ENCODE data around the gene ROBO4. TPM values are rescaled to one million over a fixed set of nuclear protein-coding genes. Genes with fewer than 3 reads are reported as not detected.

ROBO4 gene
- total and polyA plus RNA-seq, 7 donors, result 5.4 to 17.5 (median 14.9) TPM

DNA sequence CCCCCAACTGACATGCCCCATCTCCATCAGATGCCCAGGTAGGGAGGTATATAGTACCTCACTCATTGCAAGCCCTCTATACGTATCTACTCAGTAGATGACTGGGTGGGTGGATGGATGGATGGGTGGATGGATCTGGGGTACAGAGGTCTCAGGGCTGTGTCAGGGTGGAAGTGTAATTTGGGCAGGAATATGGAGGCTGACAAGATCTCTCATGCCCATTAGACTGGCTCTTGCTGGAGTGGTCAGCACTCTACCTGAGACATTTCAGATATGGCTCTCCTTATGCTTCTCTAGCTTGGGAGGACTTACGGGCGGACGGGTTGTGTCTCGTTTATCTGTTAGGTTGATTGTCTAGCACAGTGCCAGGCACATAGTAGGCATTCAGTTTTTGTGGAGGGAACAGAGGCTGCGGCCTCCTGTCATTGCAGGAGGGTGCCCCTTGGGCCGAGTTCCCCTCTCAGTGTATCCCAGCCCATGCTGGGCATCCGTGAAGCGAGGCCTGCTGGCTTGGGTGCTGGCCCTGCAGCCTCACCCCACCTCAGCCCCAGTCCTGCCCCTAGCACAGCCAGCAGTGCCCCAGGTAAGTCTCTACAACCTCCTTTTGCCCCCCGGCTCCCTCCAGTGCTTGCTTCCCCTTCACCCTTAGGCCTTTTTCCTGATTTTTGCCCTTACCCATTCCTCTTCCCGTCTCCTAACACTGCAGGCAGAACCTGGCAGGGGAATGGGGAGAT is 18.7 kb downstream of the ROBO4 start:
- Histone ChIP-seq H3K36me3 (ENCODE audit: insufficient read depth in 1 of 2, low read depth in 1 of 2) (no peaks in the 10 kb centered on the region), H3K4me1 (no peaks in the 10 kb centered on the region), H3K4me3 (no peak overlapping the region), H3K27ac (no peak overlapping the region), H3K9me3 (no peaks in the 10 kb centered on the region), H3K27me3 (ENCODE audit: insufficient read depth in 3 of 3, low read length in 2 of 3) (peaks cover 0 to 5% (median 2%) of the 10 kb centered on the region in 3 donors)
- intact Hi-C loops (cut with DNase I), result no loop called here
- no peak for DNase-seq
- no peak for ATAC-seq
- WGBS, 3 donors, result 87 to 92% (median 88%) methylated on average over 11 of the region's 11 CpGs
- TF ChIP-seq, protein P1, sequence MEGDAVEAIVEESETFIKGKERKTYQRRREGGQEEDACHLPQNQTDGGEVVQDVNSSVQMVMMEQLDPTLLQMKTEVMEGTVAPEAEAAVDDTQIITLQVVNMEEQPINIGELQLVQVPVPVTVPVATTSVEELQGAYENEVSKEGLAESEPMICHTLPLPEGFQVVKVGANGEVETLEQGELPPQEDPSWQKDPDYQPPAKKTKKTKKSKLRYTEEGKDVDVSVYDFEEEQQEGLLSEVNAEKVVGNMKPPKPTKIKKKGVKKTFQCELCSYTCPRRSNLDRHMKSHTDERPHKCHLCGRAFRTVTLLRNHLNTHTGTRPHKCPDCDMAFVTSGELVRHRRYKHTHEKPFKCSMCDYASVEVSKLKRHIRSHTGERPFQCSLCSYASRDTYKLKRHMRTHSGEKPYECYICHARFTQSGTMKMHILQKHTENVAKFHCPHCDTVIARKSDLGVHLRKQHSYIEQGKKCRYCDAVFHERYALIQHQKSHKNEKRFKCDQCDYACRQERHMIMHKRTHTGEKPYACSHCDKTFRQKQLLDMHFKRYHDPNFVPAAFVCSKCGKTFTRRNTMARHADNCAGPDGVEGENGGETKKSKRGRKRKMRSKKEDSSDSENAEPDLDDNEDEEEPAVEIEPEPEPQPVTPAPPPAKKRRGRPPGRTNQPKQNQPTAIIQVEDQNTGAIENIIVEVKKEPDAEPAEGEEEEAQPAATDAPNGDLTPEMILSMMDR (IDR thresholded peaks at IDR 0.05), result no peak

DNA sequence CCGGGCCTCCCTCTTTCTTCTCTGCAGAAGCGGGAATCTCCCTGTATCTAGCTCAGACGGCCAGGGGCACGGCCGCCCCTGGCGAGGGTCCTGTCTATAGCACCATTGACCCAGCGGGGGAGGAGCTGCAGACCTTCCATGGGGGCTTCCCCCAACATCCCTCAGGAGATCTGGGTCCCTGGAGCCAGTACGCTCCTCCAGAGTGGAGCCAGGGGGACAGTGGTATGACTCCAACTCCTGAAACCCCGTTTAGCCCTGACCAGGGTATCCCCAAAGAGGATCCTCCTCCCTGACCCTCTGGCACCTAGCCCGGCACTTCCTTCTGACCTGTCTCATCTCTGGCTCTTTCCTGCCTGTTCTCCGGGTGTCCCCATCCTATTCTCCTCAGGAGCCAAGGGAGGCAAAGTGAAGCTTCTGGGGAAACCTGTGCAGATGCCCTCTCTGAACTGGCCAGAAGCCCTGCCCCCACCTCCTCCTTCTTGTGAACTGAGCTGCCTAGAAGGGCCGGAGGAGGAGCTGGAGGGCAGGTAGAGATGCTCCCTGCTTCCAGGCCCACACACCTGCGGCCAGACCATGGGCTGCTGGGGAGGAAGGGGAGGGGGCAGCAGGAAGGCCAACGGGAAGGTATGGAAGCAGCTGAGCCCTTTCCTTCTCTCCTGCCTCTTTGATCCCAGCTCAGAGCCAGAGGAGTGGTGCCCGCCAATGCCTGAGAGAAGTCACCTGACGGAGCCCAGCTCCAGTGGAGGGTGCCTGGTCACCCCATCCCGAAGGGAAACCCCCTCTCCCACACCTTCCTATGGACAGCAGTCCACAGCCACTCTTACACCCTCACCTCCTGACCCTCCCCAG is 19.5 kb downstream of the ROBO4 start:
- H3K27ac ChIP-seq, result no peak overlapping the region
- peaks cover 0 to 12% (median 4%) of the 10 kb centered on the region in 3 donors for H3K27me3 ChIP-seq (ENCODE audit: insufficient read depth in 3 of 3, low read length in 2 of 3)
- no peaks in the 10 kb centered on the region for H3K9me3 ChIP-seq
- H3K4me3 ChIP-seq, result no peak overlapping the region
- ATAC-seq, result no peak
- intact Hi-C loops (cut with DNase I), result no loop called here
- no peaks in the 10 kb centered on the region for H3K4me1 ChIP-seq
- no peak for DNase-seq
- no peaks in the 10 kb centered on the region for H3K36me3 ChIP-seq (ENCODE audit: insufficient read depth in 1 of 2, low read depth in 1 of 2)
- 60 to 67% (median 66%) methylated on average over 15 to 17 of the region's 17 CpGs for WGBS, 3 donors
- TF ChIP-seq, protein P1 (IDR thresholded peaks at IDR 0.05), result no peak

DNA sequence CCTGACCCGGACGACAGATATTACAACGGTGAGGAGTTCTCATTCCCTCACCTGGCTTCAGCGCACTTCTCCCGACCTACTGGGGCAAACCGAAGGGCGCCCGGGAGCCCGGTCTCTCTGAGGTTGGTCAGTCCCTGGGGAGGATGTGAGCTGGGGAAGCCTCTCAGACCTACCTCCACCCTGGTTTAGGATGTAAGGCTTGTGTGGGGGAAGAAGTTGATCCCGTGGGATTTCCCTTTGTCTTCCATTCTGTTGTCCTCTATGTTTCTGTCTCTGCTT is 20.1 kb downstream of the ROBO4 start:
- H3K36me3 ChIP-seq (ENCODE audit: insufficient read depth in 1 of 2, low read depth in 1 of 2), result no peaks in the 10 kb centered on the region
- no peak for DNase-seq
- H3K9me3 ChIP-seq, result no peaks in the 10 kb centered on the region
- ATAC-seq, result no peak
- WGBS, 3 donors, result 44 to 48% (median 45%) methylated on average over 10 of the region's 10 CpGs
- H3K4me1 ChIP-seq, result no peaks in the 10 kb centered on the region
- H3K27ac ChIP-seq, result no peak overlapping the region
- TF ChIP-seq, protein P1 (IDR thresholded peaks at IDR 0.05), result no peak
- intact Hi-C loops (cut with DNase I), result no loop called here
- H3K4me3 ChIP-seq, result peak overlapping the region; percentile 72
- peaks cover 0 to 17% (median 4%) of the 10 kb centered on the region in 3 donors for H3K27me3 ChIP-seq (ENCODE audit: insufficient read depth in 3 of 3, low read length in 2 of 3)

DNA sequence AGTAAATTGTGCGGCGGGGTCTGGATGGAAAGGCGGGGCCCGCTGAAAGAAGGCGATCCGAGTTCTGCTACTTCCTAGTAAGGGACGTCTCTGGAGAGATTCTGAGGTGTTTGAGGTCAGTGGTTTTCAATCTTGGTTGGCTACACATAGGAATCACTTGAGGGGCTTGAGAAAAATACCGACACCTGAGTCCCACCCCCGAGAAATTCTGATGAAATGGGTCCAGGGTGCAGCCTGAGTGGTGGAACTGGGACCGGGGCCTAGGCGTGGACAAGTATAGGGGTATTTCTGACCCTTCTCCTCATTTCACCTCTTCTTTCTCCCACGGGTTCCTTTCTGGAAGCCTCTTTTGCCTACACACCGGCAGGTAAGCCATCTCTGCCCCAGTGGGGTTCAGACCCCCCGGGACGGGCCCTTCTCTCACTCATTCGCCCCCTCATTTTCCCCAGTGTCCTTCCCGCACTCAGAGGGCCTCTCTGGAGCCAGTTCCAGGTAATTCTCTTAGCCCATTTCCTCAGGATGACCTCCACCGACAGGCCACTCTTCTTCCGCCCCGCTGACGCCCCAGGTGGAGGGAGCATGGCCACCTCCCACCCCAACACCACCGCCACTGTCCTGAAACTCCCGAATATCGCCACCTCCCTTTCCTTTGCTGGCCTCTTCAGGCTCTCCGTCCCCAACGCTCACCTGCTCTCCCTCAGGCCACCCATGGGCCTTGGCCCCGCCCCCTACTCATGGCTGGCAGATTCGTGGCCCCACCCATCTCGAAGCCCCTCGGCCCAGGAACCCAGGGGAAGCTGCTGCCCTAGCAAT is 20.6 kb downstream of the ROBO4 start:
- no peak for DNase-seq
- peaks cover 0 to 21% (median 4%) of the 10 kb centered on the region in 3 donors for H3K27me3 ChIP-seq (ENCODE audit: insufficient read depth in 3 of 3, low read length in 2 of 3)

More for the DNA sequence above, 20.6 kb downstream of the ROBO4 start:
- no peaks in the 10 kb centered on the region for H3K36me3 ChIP-seq (ENCODE audit: insufficient read depth in 1 of 2, low read depth in 1 of 2)
- TF ChIP-seq, protein P1 (IDR thresholded peaks at IDR 0.05), result no peak
- peak in 1 of 4 donors; percentile 2 for ATAC-seq
- H3K9me3 ChIP-seq, result no peaks in the 10 kb centered on the region
- peak overlapping the region; percentile 72 for H3K4me3 ChIP-seq
- WGBS, 3 donors, result 22 to 28% (median 25%) methylated on average over 30 of the region's 30 CpGs
- intact Hi-C loops (cut with DNase I), result no loop called here
- H3K27ac ChIP-seq, result peak overlapping the region; percentile 71
- H3K4me1 ChIP-seq, result no peaks in the 10 kb centered on the region

Measured in psoas muscle (tissue), 8 donors.